CD14-positive monocyte (primary cell): ENCODE measurements around the gene C16orf92. TPM values are rescaled to one million over a fixed set of nuclear protein-coding genes. Genes with fewer than 3 reads are reported as not detected.
A peak's percentile ranks its signal among the peaks of the same experiment; 100 is the strongest.

Source experiments
- DNase-seq, 3 donors: peaks; one replicate each; pipeline ENCODE4 v3.0.0-alpha.2; 2011 to 2022
- H2AFZ ChIP-seq: 2 replicates; pipeline ENCODE4 v1.6.0; 2012; ENCODE audit warnings: mild to moderate bottlenecking, low read depth, low read length, inconsistent platforms; ENCODE audit not compliant: insufficient read depth, poor library complexity, severe bottlenecking
- H3K27ac ChIP-seq, 2 donors: 1 replicate in 1 of 2; 2 replicates in 1 of 2; pipeline ENCODE4 v1.5.1; 2012 to 2013; ENCODE audit warnings: low read length in 2 of 2, control low read depth in 1 of 2, inconsistent platforms in 1 of 2, low read depth in 1 of 2, mild to moderate bottlenecking in 1 of 2
- H3K27me3 ChIP-seq, 2 donors: one replicate each; pipeline versions ENCODE4 v1.6.0 to v1.6.1; 2011 to 2013; ENCODE audit warnings: low read length in 2 of 2; ENCODE audit not compliant: control insufficient read depth in 2 of 2, insufficient read depth in 2 of 2
- H3K36me3 ChIP-seq, 2 donors: replicated peaks in 1 of 2; 1 replicate in 1 of 2; 2 replicates in 1 of 2; pipeline versions ENCODE4 v1.5.1 to v1.6.1; 2012 to 2013; ENCODE audit warnings: low read length in 2 of 2, control low read depth in 1 of 2, inconsistent platforms in 1 of 2, mild to moderate bottlenecking in 1 of 2; ENCODE audit not compliant: insufficient read depth in 2 of 2, control insufficient read depth in 1 of 2
- H3K4me1 ChIP-seq, 2 donors: 1 replicate in 1 of 2; 2 replicates in 1 of 2; pipeline versions ENCODE4 v1.5.1 to v1.6.1; 2012 to 2013; ENCODE audit warnings: low read length in 2 of 2, control low read depth in 1 of 2, inconsistent platforms in 1 of 2, mild to moderate bottlenecking in 1 of 2, moderate library complexity in 1 of 2; ENCODE audit not compliant: insufficient read depth in 2 of 2, control insufficient read depth in 1 of 2
- H3K4me2 ChIP-seq: replicated peaks from 2 replicates; pipeline ENCODE3; 2012; ENCODE audit warnings: low read length, moderate library complexity, mild to moderate bottlenecking; ENCODE audit not compliant: poor library complexity, severe bottlenecking; ENCODE audit errors: extremely low read depth
- H3K4me3 ChIP-seq, 3 experiments: fragments of 200-600 bp in 1 of 3; sonication (generic) in 1 of 3; replicated peaks in 1 of 3; 1 replicate in 2 of 3; 2 replicates in 1 of 3; pipeline ENCODE4 v1.5.1; 2011 to 2013; ENCODE audit warnings: low read length in 3 of 3, mild to moderate bottlenecking in 3 of 3, control low read depth in 2 of 3, low read depth in 2 of 3, inconsistent platforms in 1 of 3, moderate library complexity in 1 of 3
- H3K79me2 ChIP-seq: 2 replicates; pipeline ENCODE4 v1.6.0; 2012; ENCODE audit warnings: mild to moderate bottlenecking, control low read depth, inconsistent platforms, low read length, moderate library complexity; ENCODE audit not compliant: insufficient read depth
- H3K9ac ChIP-seq: 2 replicates; pipeline ENCODE4 v1.6.0; 2017; ENCODE audit warnings: low read length, mild to moderate bottlenecking; ENCODE audit not compliant: insufficient read depth, poor library complexity, severe bottlenecking
- H3K9me3 ChIP-seq, 2 donors: replicated peaks in 1 of 2; 1 replicate in 1 of 2; 2 replicates in 1 of 2; pipeline versions ENCODE4 v1.5.1 to v1.6.1; 2012 to 2013; ENCODE audit warnings: low read length in 2 of 2, control low read depth in 1 of 2; ENCODE audit not compliant: control insufficient read depth in 1 of 2, insufficient read depth in 1 of 2
- H4K20me1 ChIP-seq: 2 replicates; pipeline ENCODE4 v1.6.0; 2012; ENCODE audit warnings: mild to moderate bottlenecking, low read length, control low read depth, moderate library complexity; ENCODE audit not compliant: insufficient read depth
- H3K27ac Mint-ChIP-seq, 7 donors: one replicate each; pipeline ENCODE4 v1.8.0; 2020; ENCODE audit warnings: mild to moderate bottlenecking in 7 of 7, mixed read lengths in 7 of 7, moderate library complexity in 6 of 7, inconsistent platforms in 2 of 7
- H3K27me3 Mint-ChIP-seq, 3 donors: one replicate each; pipeline ENCODE4 v1.8.0; 2021 to 2022; ENCODE audit warnings: low read depth in 3 of 3, mild to moderate bottlenecking in 3 of 3, mixed read lengths in 3 of 3, moderate library complexity in 3 of 3, inconsistent platforms in 1 of 3
- H3K36me3 Mint-ChIP-seq, 2 donors: one replicate each; pipeline ENCODE4 v1.8.0; 2020; ENCODE audit warnings: mixed read lengths in 2 of 2, inconsistent platforms in 1 of 2, mild to moderate bottlenecking in 1 of 2
- H3K4me1 Mint-ChIP-seq: one replicate; pipeline ENCODE4 v1.8.0; 2020; ENCODE audit warnings: mild to moderate bottlenecking, mixed read lengths
- H3K4me3 Mint-ChIP-seq, 2 donors: one replicate each; pipeline ENCODE4 v1.8.0; 2020; ENCODE audit warnings: mild to moderate bottlenecking in 2 of 2, mixed read lengths in 2 of 2, moderate library complexity in 1 of 2
- H3K9me3 Mint-ChIP-seq, 7 donors: one replicate each; pipeline ENCODE4 v1.8.0; 2020 to 2022; ENCODE audit warnings: mixed read lengths in 7 of 7, mild to moderate bottlenecking in 6 of 7, moderate library complexity in 6 of 7, inconsistent platforms in 2 of 7
- WGBS: methylation state at CpG from one replicate; pipeline ENCODE4 v1.1.5; 2013; ENCODE audit warnings: missing lambda C conversion rate; ENCODE audit not compliant: insufficient coverage; 5-methylcytosine and 5-hydroxymethylcytosine counted together
- intact Hi-C, 2 donors: fragments of 100-400 bp; cut with micrococcal nuclease; formaldehyde crosslinking; loops; one replicate each; pipeline versions ENCODE4 v1.15.0 to v1.15.1; 2023
- polyA plus RNA-seq, 3 donors: library from polyadenylated mRNA; depleted of rRNA in 1 of 3; unstranded in 2 of 3; stranded (reverse) in 1 of 3; fragments of 300-500 nt in 2 of 3; fragments of >200 nt in 1 of 3; fragmentation: Illumina TruSeq in 2 of 3; gene quantifications; 1 replicate in 2 of 3; 2 replicates in 1 of 3; pipeline ENCODE4 v1.2.3, GENCODE V29; 2012 to 2021
- TF ChIP-seq, protein P1 (sequence below): fragments of 200-600 bp; IDR thresholded peaks from one replicate; pipeline ENCODE4 v1.8.0; 2022; ENCODE audit warnings: antibody characterized with exemption, mild to moderate bottlenecking

The C16orf92 gene
- polyA plus RNA-seq, 3 donors, result not detected

DNA sequence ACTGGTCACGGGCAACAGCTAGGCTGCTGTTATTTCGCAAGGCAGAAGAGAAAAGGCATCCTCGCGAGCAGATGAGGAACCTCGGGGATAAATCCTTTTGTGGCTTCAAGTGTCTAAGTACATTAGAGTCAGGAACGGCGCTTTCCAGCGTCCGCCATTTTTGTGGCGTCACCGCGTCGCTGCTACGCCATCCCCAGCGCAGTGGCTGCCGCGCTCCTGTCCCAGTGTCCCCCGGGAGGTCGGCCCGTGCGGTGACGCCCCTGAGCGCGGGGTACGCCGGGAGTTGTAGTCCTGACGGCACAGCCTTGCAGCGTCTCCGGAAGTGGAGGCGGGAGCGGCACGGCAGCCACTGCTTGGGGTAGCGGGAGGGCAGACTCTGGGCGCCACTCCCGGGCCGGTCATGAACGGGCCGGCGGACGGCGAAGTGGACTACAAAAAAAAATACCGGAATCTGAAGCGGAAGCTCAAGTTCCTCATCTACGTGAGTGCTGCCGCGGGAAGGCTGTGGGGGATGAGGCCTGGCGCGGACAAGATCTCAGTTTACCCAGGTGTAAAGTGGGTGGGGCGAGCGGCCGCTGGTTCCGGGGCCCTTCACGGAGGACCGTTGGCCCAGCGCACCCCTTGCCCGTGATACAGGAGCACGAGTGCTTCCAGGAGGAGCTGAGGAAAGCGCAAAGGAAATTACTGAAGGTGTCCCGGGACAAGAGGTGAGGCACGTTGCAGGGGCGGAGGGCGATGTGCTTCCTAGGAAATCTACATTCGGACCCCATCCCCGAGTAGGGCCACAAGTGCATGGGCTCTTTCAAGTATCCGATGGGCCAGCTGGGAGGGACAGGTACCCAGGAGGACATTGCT, 26.9 kb upstream of the C16orf92 start, which contains the start of gene INO80E:
Gene INO80E, plus strand, starts transcription at position 331 of the 855 bp plus-strand sequence. Its CDS starts 70 bp downstream, at position 401.
- H3K4me1 ChIP-seq, result peaks cover 18 to 31% of the 10 kb centered on the region in 2 donors
- no peaks in the 10 kb centered on the region for H3K9me3 ChIP-seq
- peaks cover 33 to 50% of the 10 kb centered on the region in 2 donors for H3K36me3 Mint-ChIP-seq
- H3K4me3 ChIP-seq, result peak within 1 kb of the TSS; percentile 79 to 100 (median 100)
- peak; percentile 94 to 96 (median 96) for DNase-seq
- peak within 1 kb of the TSS; percentile 91 to 98 for H3K4me3 Mint-ChIP-seq
- peak within 1 kb of the TSS; percentile 92 to 98 (median 97) for H3K27ac Mint-ChIP-seq
- H3K36me3 ChIP-seq, result peaks cover 30 to 59% of the 10 kb centered on the region in 2 donors
- peaks cover 16% of the 10 kb centered on the region for H3K79me2 ChIP-seq
- H3K4me1 Mint-ChIP-seq, result peaks cover 23% of the 10 kb centered on the region
- peak within 1 kb of the TSS; percentile 99 for H3K4me2 ChIP-seq
- TF ChIP-seq, protein P1, sequence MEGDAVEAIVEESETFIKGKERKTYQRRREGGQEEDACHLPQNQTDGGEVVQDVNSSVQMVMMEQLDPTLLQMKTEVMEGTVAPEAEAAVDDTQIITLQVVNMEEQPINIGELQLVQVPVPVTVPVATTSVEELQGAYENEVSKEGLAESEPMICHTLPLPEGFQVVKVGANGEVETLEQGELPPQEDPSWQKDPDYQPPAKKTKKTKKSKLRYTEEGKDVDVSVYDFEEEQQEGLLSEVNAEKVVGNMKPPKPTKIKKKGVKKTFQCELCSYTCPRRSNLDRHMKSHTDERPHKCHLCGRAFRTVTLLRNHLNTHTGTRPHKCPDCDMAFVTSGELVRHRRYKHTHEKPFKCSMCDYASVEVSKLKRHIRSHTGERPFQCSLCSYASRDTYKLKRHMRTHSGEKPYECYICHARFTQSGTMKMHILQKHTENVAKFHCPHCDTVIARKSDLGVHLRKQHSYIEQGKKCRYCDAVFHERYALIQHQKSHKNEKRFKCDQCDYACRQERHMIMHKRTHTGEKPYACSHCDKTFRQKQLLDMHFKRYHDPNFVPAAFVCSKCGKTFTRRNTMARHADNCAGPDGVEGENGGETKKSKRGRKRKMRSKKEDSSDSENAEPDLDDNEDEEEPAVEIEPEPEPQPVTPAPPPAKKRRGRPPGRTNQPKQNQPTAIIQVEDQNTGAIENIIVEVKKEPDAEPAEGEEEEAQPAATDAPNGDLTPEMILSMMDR, result no peak
- peaks cover 0 to 5% (median 0%) of the 10 kb centered on the region in 3 donors for H3K27me3 Mint-ChIP-seq
- H4K20me1 ChIP-seq, result peaks cover 2% of the 10 kb centered on the region
- intact Hi-C loops, result loop anchor here (1.0 to 10.0 kb wide), 3 partner anchors 22 to 181 kb away; partner anchors contain the start of genes PAGR1 (in 1 of the 2), PRRT2 (in 1 of the 2) and TAOK2 (in 1 of the 2)
- H3K27ac ChIP-seq, result peak within 1 kb of the TSS; percentile 86 to 94
- H3K9ac ChIP-seq, result peak within 1 kb of the TSS; percentile 81
- under 1% methylated on average over 62 of the region's 65 CpGs for WGBS
- no peaks in the 10 kb centered on the region for H3K9me3 Mint-ChIP-seq
- H2AFZ ChIP-seq, result peak within 1 kb of the TSS; percentile 99
- no peaks in the 10 kb centered on the region for H3K27me3 ChIP-seq

DNA sequence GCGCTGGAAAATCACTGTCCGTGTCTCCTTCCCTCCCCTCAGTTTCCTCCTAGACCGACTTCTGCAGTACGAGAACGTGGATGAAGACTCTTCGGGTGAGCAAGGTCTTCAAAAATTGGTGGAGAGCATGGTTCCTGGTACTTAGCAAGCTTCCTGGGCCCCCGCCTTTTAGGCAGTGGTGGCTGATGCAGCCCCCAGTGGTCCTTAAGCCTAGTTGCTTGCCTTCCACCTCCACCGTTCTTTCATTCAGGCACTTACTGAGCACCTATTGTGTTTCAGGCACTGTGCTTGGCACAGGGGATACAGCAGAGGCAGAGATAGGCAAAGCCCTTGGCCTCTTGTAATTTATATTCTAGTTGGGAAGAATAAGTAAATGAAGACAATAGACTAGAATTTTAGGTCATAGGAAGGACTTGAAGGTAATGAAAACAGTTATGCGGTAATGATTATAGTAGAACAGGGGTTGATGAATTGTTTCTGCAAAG, 26.2 kb upstream of the C16orf92 start:
- peaks cover 16% of the 10 kb centered on the region for H3K79me2 ChIP-seq
- peak overlapping the region; percentile 99 for H3K4me2 ChIP-seq
- H3K4me1 ChIP-seq, result peaks cover 18 to 31% of the 10 kb centered on the region in 2 donors
- peaks cover 35 to 51% of the 10 kb centered on the region in 2 donors for H3K36me3 Mint-ChIP-seq
- peak overlapping the region; percentile 79 to 100 (median 100) for H3K4me3 ChIP-seq
- TF ChIP-seq, protein P1, result no peak
- peak overlapping the region in 1 of 2 donors; percentile 86 for H3K27ac ChIP-seq
- peaks cover 2% of the 10 kb centered on the region for H4K20me1 ChIP-seq
- peaks cover 23% of the 10 kb centered on the region for H3K4me1 Mint-ChIP-seq
- H3K27ac Mint-ChIP-seq, result peak overlapping the region in 6 of 7 donors; percentile 46 to 98 (median 96)
- no peaks in the 10 kb centered on the region for H3K9me3 ChIP-seq
- WGBS, result 16% methylated on average over 4 of the region's 9 CpGs
- H3K27me3 Mint-ChIP-seq, result peaks cover 0 to 5% (median 0%) of the 10 kb centered on the region in 3 donors
- peaks cover 23 to 59% of the 10 kb centered on the region in 2 donors for H3K36me3 ChIP-seq
- no peak for DNase-seq
- H3K9ac ChIP-seq, result peak overlapping the region; percentile 81
- no peaks in the 10 kb centered on the region for H3K27me3 ChIP-seq
- intact Hi-C loops, result loop anchor here (1.0 to 10.0 kb wide), 3 partner anchors 23 to 182 kb away; partner anchors contain the start of genes PAGR1 (in 1 of the 2), PRRT2 (in 1 of the 2) and TAOK2 (in 1 of the 2)
- H3K9me3 Mint-ChIP-seq, result no peaks in the 10 kb centered on the region
- H2AFZ ChIP-seq, result peak overlapping the region; percentile 99
- peak overlapping the region; percentile 91 to 98 for H3K4me3 Mint-ChIP-seq
